Lower leg skin (tissue), 4 donors: ENCODE results near the gene GAL3ST2. TPM values are rescaled to one million over a fixed set of nuclear protein-coding genes. Genes with fewer than 3 reads are reported as not detected.
A peak's percentile ranks its signal among the peaks of the same experiment; 100 is the strongest.
"Not testable (repeated sequence)": the region's sequence is repeated elsewhere in the genome, so short reads cannot be mapped to it uniquely, and the experiment has no call there.

ENCODE experiments used
- DNase-seq, 2 donors: peaks; one replicate each; pipeline ENCODE4 v3.0.0-alpha.2; 2019; ENCODE audit warnings: low spot score in 2 of 2
- H3K4me3 ChIP-seq: fragments of 200-600 bp; sonication (generic); 2 replicates; pipeline ENCODE4 v1.5.1; 2017; ENCODE audit warnings: mild to moderate bottlenecking, low read depth; ENCODE audit not compliant: poor library complexity, severe bottlenecking
- CTCF ChIP-seq, 3 donors: fragments of 450-650 bp; IDR thresholded peaks; one replicate each; pipeline ENCODE4 v1.5.1; 2016; ENCODE audit warnings: antibody characterized with exemption in 3 of 3, mild to moderate bottlenecking in 3 of 3, moderate library complexity in 2 of 3
- POLR2A ChIP-seq, 2 donors: fragments of 450-650 bp; IDR thresholded peaks; one replicate each; pipeline ENCODE4 v1.6.1; 2016 to 2017; ENCODE audit warnings: antibody characterized with exemption in 2 of 2, mild to moderate bottlenecking in 1 of 2, moderate library complexity in 1 of 2
- WGBS, 2 donors: methylation state at CpG; one replicate each; pipeline ENCODE4 v1.1.5; 2018; 5-methylcytosine and 5-hydroxymethylcytosine counted together
- intact Hi-C: fragments of 100-400 bp; cut with DNase I; formaldehyde crosslinking; loops from one replicate; pipeline ENCODE4 v1.15.0; 2023; ENCODE audit warnings: low total_unique reads
- total RNA-seq, 4 donors: library from RNA; depleted of rRNA; stranded (reverse); fragments of >200 nt; gene quantifications; one replicate each; pipeline ENCODE4 v1.1.0, GENCODE V29; 2016

Gene GAL3ST2
- total RNA-seq, 4 donors from 2014 or later, result 0.34 to 4.7 (median 0.54) TPM

DNA sequence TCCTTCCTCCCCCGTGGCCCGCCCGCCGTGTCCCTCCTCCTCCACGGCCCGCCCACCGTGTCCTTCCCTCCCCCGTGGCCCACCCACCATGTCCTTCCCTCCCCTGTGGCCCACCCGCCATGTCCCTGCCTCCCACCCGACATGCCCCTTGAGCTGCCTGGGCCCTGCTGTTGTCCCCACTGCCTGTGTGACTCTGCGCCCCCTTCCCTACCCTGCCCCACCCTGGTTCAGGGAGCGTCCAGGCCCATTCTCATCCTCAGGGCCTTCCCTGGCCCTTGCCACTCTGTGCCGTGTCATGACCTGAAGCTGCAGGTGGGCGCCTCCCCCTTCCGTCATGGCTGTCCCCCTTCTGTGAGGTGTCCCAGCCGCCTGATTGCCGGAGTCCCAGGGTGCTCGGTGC is 21.5 kb upstream of the GAL3ST2 start:
- no peak overlapping the region for H3K4me3 ChIP-seq
- intact Hi-C loops, result no loop called here
- WGBS, 2 donors, result 89 to 92% methylated on average over 18 of the region's 18 CpGs
- TF ChIP-seq CTCF (IDR thresholded peaks at IDR 0.05) (no peak), POLR2A (IDR thresholded peaks at IDR 0.05) (no peak)
- no peak for DNase-seq

DNA sequence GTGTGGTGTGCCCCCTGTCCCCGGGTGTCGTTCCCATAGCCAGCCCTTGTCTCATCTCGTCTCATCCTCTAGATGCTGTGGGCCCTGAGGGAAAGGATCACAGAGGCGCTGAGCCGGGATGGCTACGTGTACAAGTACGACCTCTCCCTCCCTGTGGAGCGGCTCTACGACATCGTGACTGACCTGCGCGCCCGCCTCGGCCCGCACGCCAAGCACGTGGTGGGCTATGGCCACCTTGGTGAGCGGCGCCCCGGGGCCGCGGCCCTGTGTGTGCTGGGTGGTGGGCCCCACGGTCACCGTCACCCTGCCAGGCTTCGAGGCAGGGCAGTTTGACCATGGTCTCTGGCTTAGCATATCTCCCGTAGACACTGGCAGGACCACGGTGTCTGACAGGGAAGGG is 20.8 kb upstream of the GAL3ST2 start:
- intact Hi-C loops, result no loop called here
- no peak for DNase-seq
- no peak for TF ChIP-seq CTCF (IDR thresholded peaks at IDR 0.05)
- no peak for TF ChIP-seq POLR2A (IDR thresholded peaks at IDR 0.05)
- no peak overlapping the region for H3K4me3 ChIP-seq
- WGBS, 2 donors, result 95% methylated on average over 25 to 26 of the region's 27 CpGs

GRCh38 chr2:241759067-241759807 is 17.4 kb upstream of the GAL3ST2 start:
- no peak overlapping the region for H3K4me3 ChIP-seq
- WGBS, 2 donors, result 78 to 81% methylated on average over 20 of the region's 20 CpGs
- DNase-seq, result no peak
- TF ChIP-seq CTCF (IDR thresholded peaks at IDR 0.05) (no peak), POLR2A (IDR thresholded peaks at IDR 0.05) (no peak)
- intact Hi-C loops, result no loop called here

GRCh38 chr2:241759893-241760292 is 16.7 kb upstream of the GAL3ST2 start:
- peak in 1 of 2 donors; percentile 20 for DNase-seq
- 93 to 95% methylated on average over 14 to 16 of the region's 16 CpGs for WGBS, 2 donors
- H3K4me3 ChIP-seq, intact Hi-C loops: not testable (repeated sequence)

DNA sequence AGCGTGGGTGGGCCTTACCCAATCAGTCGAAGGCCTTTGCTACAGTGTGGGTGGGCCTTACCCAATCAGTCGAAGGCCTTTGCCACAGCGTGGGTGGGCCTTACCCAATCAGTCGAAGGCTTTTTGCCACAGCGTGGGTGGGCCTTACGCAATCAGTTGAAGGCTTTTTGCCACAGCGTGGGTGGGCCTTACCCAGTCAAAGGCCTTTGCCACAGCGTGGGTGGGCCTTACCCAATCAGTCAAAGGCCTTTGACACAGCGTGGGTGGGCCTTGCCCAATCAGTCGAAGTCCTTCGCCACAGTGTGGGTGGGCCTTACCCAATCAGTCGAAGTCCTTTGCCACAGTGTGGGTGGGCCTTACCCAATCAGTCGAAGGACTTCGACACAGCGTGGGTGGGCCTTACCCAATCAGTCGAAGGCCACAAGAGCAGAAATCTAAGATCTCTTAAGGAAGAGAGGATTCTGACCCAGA is 16.3 kb upstream of the GAL3ST2 start:
- no peak for TF ChIP-seq POLR2A (IDR thresholded peaks at IDR 0.05)
- no peak for TF ChIP-seq CTCF (IDR thresholded peaks at IDR 0.05)
- DNase-seq, result peak in 1 of 2 donors; percentile 59
- intact Hi-C loops, result no loop called here
- no peak overlapping the region for H3K4me3 ChIP-seq
- WGBS, 2 donors, result 94 to 95% methylated on average over 17 of the region's 17 CpGs

GRCh38 chr2:241762321-241762932 is 14.2 kb upstream of the GAL3ST2 start:
- no peak overlapping the region for H3K4me3 ChIP-seq
- no peak for TF ChIP-seq CTCF (IDR thresholded peaks at IDR 0.05)
- TF ChIP-seq POLR2A (IDR thresholded peaks at IDR 0.05), result no peak
- intact Hi-C loops, result no loop called here
- peak in 1 of 2 donors; percentile 66 for DNase-seq
- 66 to 72% methylated on average over 18 of the region's 18 CpGs for WGBS, 2 donors
